ENCODE measurements around the gene KCNJ1. TPM values are rescaled to one million over a fixed set of nuclear protein-coding genes. Genes with fewer than 3 reads are reported as not detected.

The KCNJ1 gene
- total and polyA plus RNA-seq, 2 of the 8 experiments (the other 6 are each of a cell fraction or from before 2014, with no cell fraction given): 0.17 to 0.23 TPM

GRCh38 chr11:128796270-128796669, 70.8 kb downstream of the KCNJ1 start (continued):
- TF ChIP-seq HDAC6 (IDR thresholded peaks at IDR 0.05; ENCODE audit: low read depth, low read length) (no peak), BACH1 (IDR thresholded peaks at IDR 0.05; ENCODE audit: low read length) (no peak), CHD7 (IDR thresholded peaks at IDR 0.05; ENCODE audit: insufficient replicate concordance, low read length) (no peak), RBBP5 (IDR thresholded peaks at IDR 0.05; ENCODE audit: borderline replicate concordance, low read depth, low read length) (no peak), SIX5 (IDR thresholded peaks at IDR 0.05; ENCODE audit: low read depth, low read length) (no peak), SP1 (IDR thresholded peaks at IDR 0.05; ENCODE audit: low read depth, low read length) (no peak), RFX5 (IDR thresholded peaks at IDR 0.05; ENCODE audit: borderline replicate concordance, low read depth, low read length) (no peak), E2F6 (IDR thresholded peaks at IDR 0.05) (no peak)

All from H1 (cell line).